GM23338 (cell line): ENCODE data around the gene PIP5K1C. TPM values are rescaled to one million over a fixed set of nuclear protein-coding genes. Genes with fewer than 3 reads are reported as not detected.

Experiments used
- ATAC-seq: fragments of 200-7000 bp; cut with Tn5 transposase; 3 replicates; pipeline ENCODE4 v1.9.1; 2020
- DNase-seq: peaks from one replicate; pipeline ENCODE4 v3.0.0-alpha.2; 2015; ENCODE audit warnings: low spot score
- H2AFZ ChIP-seq: fragments of 200-600 bp; sonication (generic); 2 replicates; pipeline ENCODE4 v1.8.0; 2016; ENCODE audit warnings: antibody characterized with exemption, mild to moderate bottlenecking, moderate library complexity
- H3F3A ChIP-seq: fragments of 200-600 bp; sonication (generic); replicated peaks from 2 replicates; pipeline ENCODE4 v1.8.0; 2017; ENCODE audit warnings: antibody characterized with exemption, mixed run types, low read depth
- H3K27ac ChIP-seq: fragments of 200-600 bp; sonication (generic); 2 replicates; pipeline ENCODE4 v1.6.1; 2016; ENCODE audit warnings: low read depth
- H3K27me3 ChIP-seq: fragments of 200-600 bp; sonication (generic); 2 replicates; pipeline ENCODE4 v1.8.0; 2016; ENCODE audit warnings: mild to moderate bottlenecking, mixed run types, moderate library complexity; ENCODE audit not compliant: insufficient read depth
- H3K36me3 ChIP-seq: fragments of 200-600 bp; sonication (generic); 2 replicates; pipeline ENCODE4 v1.8.0; 2016; ENCODE audit warnings: mild to moderate bottlenecking; ENCODE audit not compliant: insufficient read depth
- H3K4me1 ChIP-seq: fragments of 200-600 bp; sonication (generic); 2 replicates; pipeline ENCODE4 v1.8.0; 2016; ENCODE audit warnings: mild to moderate bottlenecking, moderate library complexity; ENCODE audit not compliant: insufficient read depth
- H3K4me2 ChIP-seq: fragments of 200-600 bp; sonication (generic); 2 replicates; pipeline ENCODE4 v1.7.1; 2017; ENCODE audit warnings: mixed run types
- H3K4me3 ChIP-seq: fragments of 200-600 bp; sonication (generic); 2 replicates; pipeline ENCODE4 v1.6.1; 2016; ENCODE audit warnings: mixed run types
- H3K79me2 ChIP-seq: fragments of 200-600 bp; sonication (generic); replicated peaks from 2 replicates; pipeline ENCODE4 v1.8.0; 2017; ENCODE audit warnings: mild to moderate bottlenecking; ENCODE audit not compliant: insufficient read depth
- H3K9me2 ChIP-seq: fragments of 200-600 bp; sonication (generic); 2 replicates; pipeline ENCODE4 v1.8.0; 2017; ENCODE audit not compliant: insufficient read depth
- H4K20me1 ChIP-seq: fragments of 200-600 bp; sonication (generic); replicated peaks from 2 replicates; pipeline ENCODE4 v1.8.0; 2017; ENCODE audit warnings: mild to moderate bottlenecking; ENCODE audit not compliant: insufficient read depth
- H3K27ac Mint-ChIP-seq: 2 replicates; pipeline ENCODE4 v1.8.0; 2020; ENCODE audit warnings: inconsistent platforms, mild to moderate bottlenecking, moderate library complexity, mixed read lengths
- H3K27me3 Mint-ChIP-seq: 3 replicates; pipeline ENCODE4 v1.8.0; 2022; ENCODE audit warnings: low read depth, mild to moderate bottlenecking, moderate library complexity, mixed read lengths, inconsistent platforms; ENCODE audit not compliant: insufficient read depth, poor library complexity
- H3K36me3 Mint-ChIP-seq: 3 replicates; pipeline ENCODE4 v1.8.0; 2021; ENCODE audit warnings: low read depth, mild to moderate bottlenecking, inconsistent platforms, moderate library complexity, mixed read lengths
- H3K4me1 Mint-ChIP-seq: 3 replicates; pipeline ENCODE4 v1.8.0; 2020; ENCODE audit warnings: mild to moderate bottlenecking, inconsistent platforms, mixed read lengths
- H3K4me3 Mint-ChIP-seq: 3 replicates; pipeline ENCODE4 v1.8.0; 2021; ENCODE audit warnings: moderate library complexity, mild to moderate bottlenecking, inconsistent platforms, mixed read lengths
- H3K9me3 Mint-ChIP-seq: 3 replicates; pipeline ENCODE4 v1.8.0; 2020; ENCODE audit warnings: moderate library complexity, mild to moderate bottlenecking, inconsistent platforms, mixed read lengths
- EZH2phosphoT487 ChIP-seq: fragments of 200-600 bp; sonication (generic); IDR thresholded peaks from one replicate; pipeline ENCODE4 v1.8.1; 2018; ENCODE audit warnings: antibody characterized with exemption; ENCODE audit not compliant: unreplicated experiment
- NANOG ChIP-seq: IDR thresholded peaks from 2 replicates; pipeline ENCODE4 v1.6.1; 2016; ENCODE audit warnings: antibody characterized with exemption, borderline replicate concordance
- STAT1 ChIP-seq: IDR thresholded peaks from one replicate; pipeline ENCODE4 v1.6.1; 2016; ENCODE audit warnings: antibody characterized with exemption; ENCODE audit not compliant: unreplicated experiment
- ZNF114 ChIP-seq: fragments of 250-450 bp; sonication (Bioruptor Pico); IDR thresholded peaks from 2 replicates; pipeline ENCODE4 v1.5.0; 2020; ENCODE audit warnings: mild to moderate bottlenecking, moderate library complexity
- ZNF331 ChIP-seq: fragments of 250-450 bp; sonication (Bioruptor Pico); IDR thresholded peaks from 2 replicates; pipeline ENCODE4 v1.5.0; 2020; ENCODE audit warnings: low read depth, mild to moderate bottlenecking, moderate library complexity
- polyA plus RNA-seq: library from polyadenylated mRNA; unstranded; fragments of >200 nt; fragmentation: Nextera tagmentation; extraction: Ambion mirVana; gene quantifications from 2 replicates; pipeline ENCODE4 v1.2.1, GENCODE V29; 2016
- total RNA-seq: library from RNA; depleted of rRNA; stranded (reverse); fragments of >200 nt; shearing (Covaris generic); gene quantifications from 2 replicates; pipeline ENCODE4 v1.2.3, GENCODE V29; 2014
- TF ChIP-seq, protein P1 (sequence below): IDR thresholded peaks from one replicate; pipeline ENCODE4 v1.6.1; 2018; ENCODE audit warnings: antibody characterized with exemption; ENCODE audit not compliant: unreplicated experiment

PIP5K1C gene
- total and polyA plus RNA-seq, 2 experiments from 2014 or later: 11.8 to 46.7 TPM

DNA sequence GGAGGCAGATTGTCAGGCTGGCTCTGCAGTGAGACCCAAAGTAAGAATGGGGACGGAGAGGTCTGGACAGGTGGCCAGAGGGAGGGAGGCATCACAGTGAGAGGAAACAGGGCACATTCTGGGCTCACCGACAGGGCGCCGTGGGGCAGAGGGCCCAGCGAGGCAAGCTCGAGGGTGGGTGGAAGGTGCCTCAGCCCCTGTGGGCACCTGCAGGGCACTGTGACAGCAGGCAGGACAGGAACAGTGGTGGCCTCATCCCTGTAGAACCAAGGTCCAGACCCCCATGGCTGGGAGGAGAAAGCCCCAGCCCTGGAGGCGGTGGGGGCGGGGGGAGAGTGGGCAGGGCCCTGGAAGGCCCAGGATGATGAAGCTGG is 27.7 kb downstream of the PIP5K1C start:
- H4K20me1 ChIP-seq: peaks cover 3% of the 10 kb centered on the region; the same call in 1 of the 2 replicates
- no peaks in the 10 kb centered on the region for H3K27me3 ChIP-seq
- no peak overlapping the region for H3K4me2 ChIP-seq
- Mint-ChIP-seq H3K9me3 (no peaks in the 10 kb centered on the region), H3K36me3 (peaks cover 3% of the 10 kb centered on the region; the same call in 1 of the 3 replicates), H3K27me3 (peaks cover 15% of the 10 kb centered on the region), H3K27ac (no peak overlapping the region), H3K4me1 (peaks cover 17% of the 10 kb centered on the region), H3K4me3 (no peak overlapping the region)
- no peak overlapping the region for H3K4me3 ChIP-seq
- H3K79me2 ChIP-seq: peaks cover 18% of the 10 kb centered on the region; the same call in 1 of the 2 replicates
- H3K36me3 ChIP-seq: no peaks in the 10 kb centered on the region
- ATAC-seq: no peak
- H3F3A ChIP-seq: no peaks in the 10 kb centered on the region
- no peak for TF ChIP-seq ZNF114
- TF ChIP-seq EZH2phosphoT487: no peak
- no peak for TF ChIP-seq STAT1
- TF ChIP-seq, protein P1, sequence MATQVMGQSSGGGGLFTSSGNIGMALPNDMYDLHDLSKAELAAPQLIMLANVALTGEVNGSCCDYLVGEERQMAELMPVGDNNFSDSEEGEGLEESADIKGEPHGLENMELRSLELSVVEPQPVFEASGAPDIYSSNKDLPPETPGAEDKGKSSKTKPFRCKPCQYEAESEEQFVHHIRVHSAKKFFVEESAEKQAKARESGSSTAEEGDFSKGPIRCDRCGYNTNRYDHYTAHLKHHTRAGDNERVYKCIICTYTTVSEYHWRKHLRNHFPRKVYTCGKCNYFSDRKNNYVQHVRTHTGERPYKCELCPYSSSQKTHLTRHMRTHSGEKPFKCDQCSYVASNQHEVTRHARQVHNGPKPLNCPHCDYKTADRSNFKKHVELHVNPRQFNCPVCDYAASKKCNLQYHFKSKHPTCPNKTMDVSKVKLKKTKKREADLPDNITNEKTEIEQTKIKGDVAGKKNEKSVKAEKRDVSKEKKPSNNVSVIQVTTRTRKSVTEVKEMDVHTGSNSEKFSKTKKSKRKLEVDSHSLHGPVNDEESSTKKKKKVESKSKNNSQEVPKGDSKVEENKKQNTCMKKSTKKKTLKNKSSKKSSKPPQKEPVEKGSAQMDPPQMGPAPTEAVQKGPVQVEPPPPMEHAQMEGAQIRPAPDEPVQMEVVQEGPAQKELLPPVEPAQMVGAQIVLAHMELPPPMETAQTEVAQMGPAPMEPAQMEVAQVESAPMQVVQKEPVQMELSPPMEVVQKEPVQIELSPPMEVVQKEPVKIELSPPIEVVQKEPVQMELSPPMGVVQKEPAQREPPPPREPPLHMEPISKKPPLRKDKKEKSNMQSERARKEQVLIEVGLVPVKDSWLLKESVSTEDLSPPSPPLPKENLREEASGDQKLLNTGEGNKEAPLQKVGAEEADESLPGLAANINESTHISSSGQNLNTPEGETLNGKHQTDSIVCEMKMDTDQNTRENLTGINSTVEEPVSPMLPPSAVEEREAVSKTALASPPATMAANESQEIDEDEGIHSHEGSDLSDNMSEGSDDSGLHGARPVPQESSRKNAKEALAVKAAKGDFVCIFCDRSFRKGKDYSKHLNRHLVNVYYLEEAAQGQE: no peak
- no peak for TF ChIP-seq NANOG
- no peak overlapping the region for H2AFZ ChIP-seq
- peaks cover 6% of the 10 kb centered on the region; the same call in 1 of the 2 replicates for H3K4me1 ChIP-seq
- no peaks in the 10 kb centered on the region for H3K9me2 ChIP-seq
- H3K27ac ChIP-seq: no peak overlapping the region
- no peak for DNase-seq

DNA sequence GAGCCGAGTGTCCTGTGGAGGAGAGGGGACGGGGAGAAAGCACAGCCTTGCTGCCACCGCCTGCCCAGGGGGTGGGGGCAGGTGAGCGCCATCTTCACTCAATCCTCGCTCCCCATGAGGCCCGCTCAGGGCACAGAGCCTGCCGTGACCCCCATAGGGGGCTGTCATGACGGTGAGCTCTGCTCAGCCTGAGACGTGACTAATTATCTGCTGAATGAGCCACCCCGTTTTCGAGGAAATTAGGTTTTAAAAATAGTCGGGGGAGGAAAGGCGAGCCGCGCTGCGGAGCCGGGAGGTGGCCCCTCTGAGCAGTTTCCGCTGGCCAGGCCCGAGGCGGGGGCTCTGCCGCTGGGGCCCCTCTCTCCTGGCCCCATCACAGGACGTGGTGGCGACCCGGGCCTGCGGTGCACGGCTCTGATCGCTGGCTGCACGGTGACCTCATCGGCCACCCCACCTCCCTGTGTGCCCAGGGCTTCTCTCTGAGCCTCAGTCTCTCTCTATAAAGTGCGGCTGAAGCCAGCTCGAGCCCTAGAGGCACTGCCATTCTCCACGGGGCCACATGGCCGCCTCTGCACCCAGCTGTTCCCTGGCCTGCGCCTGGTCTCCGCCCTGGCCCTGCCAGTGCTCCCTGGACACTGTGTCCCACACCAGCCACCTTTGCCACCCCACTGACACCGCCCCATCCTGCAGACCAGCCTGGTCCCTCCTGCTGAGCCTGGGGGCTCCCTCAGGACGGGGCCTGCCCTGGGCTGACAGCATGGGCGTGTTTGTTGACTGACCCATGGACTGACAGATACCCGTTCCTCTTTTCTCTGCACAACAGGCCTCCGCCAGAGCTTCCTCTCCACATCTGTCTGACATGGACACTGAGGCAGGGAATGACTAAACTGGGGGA is 28.3 kb downstream of the PIP5K1C start:
- H3K4me1 Mint-ChIP-seq: peaks cover 17% of the 10 kb centered on the region
- peaks cover 3% of the 10 kb centered on the region; the same call in 1 of the 2 replicates for H4K20me1 ChIP-seq
- no peaks in the 10 kb centered on the region for H3K36me3 ChIP-seq
- peaks cover 13% of the 10 kb centered on the region for H3K27me3 Mint-ChIP-seq
- H3K36me3 Mint-ChIP-seq: peaks cover 3% of the 10 kb centered on the region; the same call in 1 of the 3 replicates
- H3K9me2 ChIP-seq: no peaks in the 10 kb centered on the region
- ATAC-seq (peak; percentile 11), DNase-seq (no peak)
- no peak overlapping the region for H3K4me3 Mint-ChIP-seq
- H3K79me2 ChIP-seq: peaks cover 16% of the 10 kb centered on the region; the same call in 1 of the 2 replicates
- no peak overlapping the region for H3K4me2 ChIP-seq
- H3F3A ChIP-seq: no peaks in the 10 kb centered on the region
- no peak overlapping the region for H3K27ac ChIP-seq
- no peaks in the 10 kb centered on the region for H3K27me3 ChIP-seq
- H3K27ac Mint-ChIP-seq: peak overlapping the region; percentile 65
- no peak overlapping the region for H2AFZ ChIP-seq
- TF ChIP-seq ZNF114 (no peak), EZH2phosphoT487 (no peak), ZNF331 (no peak)
- peaks cover 6% of the 10 kb centered on the region; the same call in 1 of the 2 replicates for H3K4me1 ChIP-seq
- no peaks in the 10 kb centered on the region for H3K9me3 Mint-ChIP-seq
- H3K4me3 ChIP-seq: no peak overlapping the region
